B cell (primary cell): Measurements from ENCODE around the gene HOXA3. TPM values are rescaled to one million over a fixed set of nuclear protein-coding genes. Genes with fewer than 3 reads are reported as not detected.

Experiments
- ATAC-seq: fragments of 200-7000 bp; cut with Tn5 transposase; one replicate; pipeline ENCODE4 v1.10.0; 2021; ENCODE audit warnings: low read depth, mild to moderate bottlenecking, moderate number of reproducible peaks, moderate library complexity
- CTCF ChIA-PET: fragments of 350-600 bp; sonication (Branson Sonifier 250); formaldehyde crosslinking; loops from one replicate; lab custom pipeline; 2021; ENCODE audit warnings: antibody characterized with exemption, inconsistent platforms; lab: Charles Lee
- POLR2A ChIA-PET: fragments of 350-600 bp; sonication (Branson Sonifier 250); formaldehyde crosslinking; loops from one replicate; lab custom pipeline; 2021; ENCODE audit warnings: antibody characterized with exemption; lab: Charles Lee
- DNase-seq: peaks from one replicate; pipeline ENCODE4 v3.0.0; 2013
- H2AFZ ChIP-seq: 2 replicates; pipeline ENCODE4 v1.6.1; 2012; ENCODE audit warnings: mild to moderate bottlenecking, low read depth, low read length; ENCODE audit not compliant: insufficient read depth, poor library complexity, severe bottlenecking
- H3K27ac ChIP-seq, 2 donors: 1 replicate in 1 of 2; 2 replicates in 1 of 2; pipeline ENCODE4 v1.5.1; 2012 to 2013; ENCODE audit warnings: low read length in 2 of 2, mild to moderate bottlenecking in 2 of 2, moderate library complexity in 1 of 2
- H3K27me3 ChIP-seq, 4 experiments: fragments of 200-600 bp in 1 of 4; sonication (generic) in 1 of 4; replicated peaks in 1 of 4; 1 replicate in 2 of 4; 2 replicates in 2 of 4; pipeline versions ENCODE4 v1.6.1 to v1.7.0; 2013 to 2016; ENCODE audit warnings: low read length in 3 of 4, mild to moderate bottlenecking in 2 of 4, mixed read lengths in 1 of 4, moderate library complexity in 1 of 4; ENCODE audit not compliant: insufficient read depth in 4 of 4, control insufficient read depth in 3 of 4; ENCODE audit errors: control extremely low read depth in 1 of 4
- H3K36me3 ChIP-seq, 2 experiments: replicated peaks in 1 of 2; 1 replicate in 1 of 2; 2 replicates in 1 of 2; pipeline versions ENCODE4 v1.6.1 to v1.7.1; 2013; ENCODE audit warnings: low read length in 1 of 2; ENCODE audit not compliant: insufficient read depth in 2 of 2, control insufficient read depth in 1 of 2; ENCODE audit errors: control extremely low read depth in 1 of 2, extremely low read depth in 1 of 2
- H3K4me1 ChIP-seq, 2 donors: fragments of 200-600 bp in 1 of 2; sonication (generic) in 1 of 2; 1 replicate in 1 of 2; 2 replicates in 1 of 2; pipeline versions ENCODE4 v1.5.1 to v1.6.1; 2013 to 2017; ENCODE audit warnings: low read length in 2 of 2; ENCODE audit not compliant: control insufficient read depth in 2 of 2, insufficient read depth in 2 of 2
- H3K4me2 ChIP-seq: replicated peaks from 2 replicates; pipeline ENCODE3; 2012; ENCODE audit warnings: mild to moderate bottlenecking, low read depth, low read length; ENCODE audit not compliant: poor library complexity, severe bottlenecking
- H3K4me3 ChIP-seq, 5 experiments: fragments of 200-600 bp in 1 of 5; sonication (generic) in 1 of 5; 1 replicate in 3 of 5; 2 replicates in 2 of 5; pipeline versions ENCODE4 v1.5.1 to v1.7.0; 2011 to 2016; ENCODE audit warnings: low read length in 4 of 5, mild to moderate bottlenecking in 4 of 5, low read depth in 2 of 5, control low read depth in 1 of 5, moderate library complexity in 1 of 5; ENCODE audit not compliant: insufficient read depth in 1 of 5; ENCODE audit errors: control extremely low read depth in 1 of 5, extremely low read depth in 1 of 5
- H3K79me2 ChIP-seq: fragments of 200-600 bp; sonication (generic); one replicate; pipeline ENCODE4 v1.6.0; 2016; ENCODE audit warnings: low read length; ENCODE audit not compliant: control insufficient read depth, insufficient read depth
- H3K9ac ChIP-seq: fragments of 200-600 bp; sonication (generic); 2 replicates; pipeline ENCODE4 v1.6.1; 2017; ENCODE audit warnings: mild to moderate bottlenecking, low read length, moderate library complexity
- H3K9me3 ChIP-seq, 3 donors: one replicate each; pipeline versions ENCODE4 v1.6.1 to v1.7.1; 2013; ENCODE audit warnings: low read length in 2 of 3; ENCODE audit not compliant: control insufficient read depth in 2 of 3, insufficient read depth in 1 of 3; ENCODE audit errors: control extremely low read depth in 1 of 3
- H4K20me1 ChIP-seq: 2 replicates; pipeline ENCODE4 v1.6.0; 2012; ENCODE audit warnings: mild to moderate bottlenecking, low read length; ENCODE audit not compliant: insufficient read depth, control insufficient read depth, poor library complexity, severe bottlenecking
- H3K27ac Mint-ChIP-seq: one replicate; pipeline ENCODE4 v1.8.0; 2021; ENCODE audit warnings: mixed read lengths
- H3K27me3 Mint-ChIP-seq: one replicate; pipeline ENCODE4 v1.8.0; 2021; ENCODE audit warnings: mixed read lengths
- H3K4me1 Mint-ChIP-seq: one replicate; pipeline ENCODE4 v1.8.0; 2021; ENCODE audit warnings: mixed read lengths
- H3K4me3 Mint-ChIP-seq: one replicate; pipeline ENCODE4 v1.8.0; 2021; ENCODE audit warnings: mixed read lengths
- H3K9me3 Mint-ChIP-seq: one replicate; pipeline ENCODE4 v1.8.0; 2022; ENCODE audit warnings: mixed read lengths; ENCODE audit not compliant: insufficient read depth
- CTCF ChIP-seq: fragments of 200-600 bp; IDR thresholded peaks from one replicate; pipeline ENCODE4 v1.8.0; 2022; ENCODE audit warnings: antibody characterized with exemption, mild to moderate bottlenecking
- EZH2 ChIP-seq: IDR thresholded peaks from 2 replicates; pipeline ENCODE4 v1.6.1; 2012; ENCODE audit warnings: borderline replicate concordance, low read depth, mild to moderate bottlenecking, moderate library complexity, low read length; ENCODE audit not compliant: insufficient read depth, poor library complexity, severe bottlenecking
- WGBS: methylation state at CpG from one replicate; pipeline ENCODE4 v1.1.5; 2013; ENCODE audit warnings: missing lambda C conversion rate; ENCODE audit not compliant: insufficient coverage; 5-methylcytosine and 5-hydroxymethylcytosine counted together
- intact Hi-C: fragments of 100-400 bp; cut with micrococcal nuclease; formaldehyde crosslinking; loops from one replicate; pipeline ENCODE4 v1.10.0; 2022
- polyA plus RNA-seq: library from polyadenylated mRNA; depleted of rRNA; stranded (reverse); fragments of >200 nt; gene quantifications from 2 replicates; pipeline ENCODE4 v1.2.3, GENCODE V29; 2012
- total RNA-seq, 2 donors: library from RNA; stranded (reverse); fragments of 120-200 nt in 1 of 2; gene quantifications; 1 replicate in 1 of 2; 2 replicates in 1 of 2; pipeline versions ENCODE4 v1.2.3 to v1.2.4, GENCODE V29; 2013 to 2022

Gene HOXA3
- total and polyA plus RNA-seq, 2 donors (not counting 1 experiment from before 2014, with no cell fraction given) = 0.07 TPM; not detected in 1

DNA sequence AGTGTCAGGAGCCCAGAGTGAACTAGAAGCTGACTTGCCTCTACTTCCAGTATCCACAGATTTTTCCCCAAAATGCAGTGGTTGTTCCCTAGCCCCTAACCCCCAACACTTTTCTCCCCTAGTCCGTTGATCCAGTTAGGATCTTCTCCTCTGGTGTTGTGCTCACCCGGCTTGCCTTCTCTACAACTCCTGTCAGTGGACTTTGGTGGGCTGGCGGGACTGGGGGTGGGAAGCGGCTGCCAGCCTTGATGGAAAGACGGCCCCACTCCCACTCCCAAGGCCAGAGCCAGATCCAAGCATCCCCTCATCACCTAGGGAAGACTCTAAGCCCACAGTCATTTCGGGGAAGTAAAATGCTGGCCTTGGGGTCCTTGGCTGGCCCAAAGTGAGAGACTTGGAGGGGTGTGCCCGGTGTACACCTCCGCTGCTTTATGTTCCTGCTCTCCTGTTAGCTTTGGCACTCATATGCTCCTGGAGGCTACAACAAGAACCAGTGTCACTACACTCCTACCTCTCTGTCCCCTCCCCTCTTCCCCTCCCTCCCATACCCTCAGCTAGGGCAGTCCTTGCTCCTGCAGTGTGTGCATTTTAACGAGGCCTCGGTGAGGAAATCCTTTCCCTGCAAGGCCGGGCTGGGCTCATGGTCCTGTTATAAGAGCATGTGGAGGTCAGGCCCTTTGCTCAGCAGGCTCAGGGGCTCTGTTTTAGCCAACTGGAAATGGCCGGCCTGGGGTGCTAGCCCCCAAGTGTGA lies 22.7 kb upstream of the HOXA3 start:
- Histone ChIP-seq H3K4me1 (peaks cover 33 to 52% of the 10 kb centered on the region in 2 donors), H3K36me3 (no peaks in the 10 kb centered on the region), H3K9me3 (peaks cover 0 to 54% (median 10%) of the 10 kb centered on the region in 3 donors), H3K9ac (no peak overlapping the region), H2AFZ (no peak overlapping the region), H3K4me2 (peak overlapping the region; percentile 93), H3K27ac (no peak overlapping the region), H3K4me3 (no peak overlapping the region), H4K20me1 (peaks cover 8% of the 10 kb centered on the region), H3K27me3 (peaks cover 0 to 95% (median 79%) of the 10 kb centered on the region in 4 experiments), H3K79me2 (no peaks in the 10 kb centered on the region)
- Mint-ChIP-seq H3K27me3 (peaks cover 61% of the 10 kb centered on the region), H3K9me3 (no peaks in the 10 kb centered on the region), H3K27ac (no peak overlapping the region), H3K4me1 (peaks cover 21% of the 10 kb centered on the region), H3K4me3 (peak overlapping the region; percentile 64)
- POLR2A ChIA-PET = interaction anchor here (0.5 kb wide), 1 partner anchor 18 kb away, joined by 3 read pairs; no protein-coding TSS in a partner anchor
- intact Hi-C loops = no loop called here
- DNase-seq (no peak), ATAC-seq (no peak)
- WGBS = 93% methylated on average over 8 of the region's 12 CpGs
- CTCF ChIA-PET = interaction anchor here (1.7 kb wide), 1 partner anchor 20 kb away, joined by 5 read pairs; no protein-coding TSS in a partner anchor
- TF ChIP-seq CTCF (no peak), EZH2 (no peak)
